HCT116 (cell line): ENCODE data around the gene SMG6. TPM values are rescaled to one million over a fixed set of nuclear protein-coding genes. Genes with fewer than 3 reads are reported as not detected.

Experiments
- ATAC-seq: fragments of 200-7000 bp; cut with Tn5 transposase; 2 replicates; pipeline ENCODE4 v1.9.1; 2020; ENCODE audit warnings: mild to moderate bottlenecking, moderate library complexity
- BruUV-seq: library from RNA; stranded (reverse); fragments of 400-500 nt; replicated peaks from 2 replicates; lab custom pipeline; 2021; lab: Mats Ljungman, UMichigan
- CTCF ChIA-PET: fragments of 300-600 bp; sonication (Branson Sonifier 250); formaldehyde crosslinking; loops from one replicate; lab custom pipeline; 2021; ENCODE audit warnings: antibody characterized with exemption; lab: Charles Lee
- POLR2A ChIA-PET: fragments of 300-600, 350-600 bp; sonication (Branson Sonifier 250); formaldehyde crosslinking; loops from one replicate; lab custom pipeline; 2021; ENCODE audit warnings: antibody characterized with exemption; lab: Charles Lee
- RAD21 ChIA-PET, 2 experiments: fragments of 300-600 bp; sonication (Branson Sonifier 250); formaldehyde crosslinking; loops; one replicate each; lab custom pipeline; 2023; ENCODE audit warnings: low total read pairs in 2 of 2; ENCODE audit not compliant: uncharacterized antibody in 2 of 2, unreplicated experiment in 2 of 2, low non-redundant PET in 1 of 2; lab: Charles Lee
- DNase-seq: peaks from one replicate; pipeline ENCODE4 v3.0.0-alpha.2; 2010; ENCODE audit warnings: low read depth, low spot score
- H2AFZ ChIP-seq: fragments of 200-600 bp; shearing (Covaris generic), sonication (generic); 2 replicates; pipeline ENCODE4 v1.6.1; 2017; ENCODE audit warnings: low read depth, mixed run types, mixed read lengths, antibody characterized with exemption, low read length; ENCODE audit not compliant: poor library complexity, severe bottlenecking
- H3K27ac ChIP-seq: 2 replicates; pipeline ENCODE4 v1.5.1; 2012; ENCODE audit warnings: low read depth, low read length
- H3K27me3 ChIP-seq: fragments of 200-600 bp; sonication (generic); 2 replicates; pipeline ENCODE4 v1.6.1; 2016; ENCODE audit warnings: mixed run types, low read length, mixed read lengths; ENCODE audit not compliant: insufficient read depth
- H3K36me3 ChIP-seq, 2 experiments: fragments of 200-500 bp in 1 of 2; fragments of 200-600 bp in 1 of 2; sonication (Bioruptor generic) in 1 of 2; sonication (generic) in 1 of 2; 2 replicates each; pipeline versions ENCODE4 v1.5.1 to v1.6.1; 2014 to 2016; ENCODE audit warnings: low read length in 2 of 2, inconsistent platforms in 1 of 2, mixed read lengths in 1 of 2, mixed run types in 1 of 2; ENCODE audit not compliant: insufficient read depth in 2 of 2, control insufficient read depth in 1 of 2
- H3K4me1 ChIP-seq, 2 experiments: fragments of 200-600 bp in 1 of 2; sonication (generic) in 1 of 2; 2 replicates each; pipeline versions ENCODE4 v1.5.1 to v1.6.1; 2012 to 2017; ENCODE audit warnings: low read length in 2 of 2, inconsistent platforms in 1 of 2, mild to moderate bottlenecking in 1 of 2, mixed read lengths in 1 of 2, mixed run types in 1 of 2, moderate library complexity in 1 of 2; ENCODE audit not compliant: insufficient read depth in 2 of 2, control insufficient read depth in 1 of 2
- H3K4me2 ChIP-seq: fragments of 200-600 bp; sonication (generic); 2 replicates; pipeline ENCODE4 v1.6.1; 2017; ENCODE audit warnings: mixed run types, low read length, mixed read lengths
- H3K4me3 ChIP-seq, 2 experiments: fragments of 200-600 bp in 1 of 2; sonication (generic) in 1 of 2; replicated peaks in 1 of 2; 2 replicates each; pipeline ENCODE4 v1.5.1; 2011 to 2016; ENCODE audit warnings: low read length in 2 of 2, control low read depth in 1 of 2, low read depth in 1 of 2, mild to moderate bottlenecking in 1 of 2, mixed read lengths in 1 of 2, mixed run types in 1 of 2
- H3K79me2 ChIP-seq: fragments of 200-600 bp; sonication (generic); 2 replicates; pipeline ENCODE4 v1.6.1; 2017; ENCODE audit warnings: mild to moderate bottlenecking, mixed run types, low read length, moderate library complexity, mixed read lengths; ENCODE audit not compliant: insufficient read depth
- H3K9ac ChIP-seq: fragments of 200-600 bp; sonication (generic); 2 replicates; pipeline ENCODE4 v1.6.1; 2016; ENCODE audit warnings: low read length, mixed read lengths
- H3K9me2 ChIP-seq: fragments of 200-600 bp; sonication (generic), shearing (Covaris generic); 2 replicates; pipeline ENCODE4 v1.6.1; 2017; ENCODE audit warnings: mixed run types, mild to moderate bottlenecking, moderate library complexity; ENCODE audit not compliant: insufficient read depth
- H3K9me3 ChIP-seq, 2 experiments: fragments of 200-500 bp in 1 of 2; fragments of 200-600 bp in 1 of 2; sonication (Bioruptor generic) in 1 of 2; sonication (generic) in 1 of 2; 2 replicates each; pipeline ENCODE4 v1.6.1; 2014 to 2017; ENCODE audit warnings: low read length in 2 of 2, mixed read lengths in 2 of 2, inconsistent platforms in 1 of 2, low read depth in 1 of 2, mild to moderate bottlenecking in 1 of 2, mixed run types in 1 of 2, moderate library complexity in 1 of 2; ENCODE audit not compliant: control insufficient read depth in 1 of 2, insufficient read depth in 1 of 2
- H4K20me1 ChIP-seq: fragments of 200-600 bp; sonication (generic), shearing (Covaris generic); 2 replicates; pipeline ENCODE4 v1.6.1; 2017; ENCODE audit warnings: mixed run types, mild to moderate bottlenecking, moderate library complexity; ENCODE audit not compliant: insufficient read depth
- FOSL1 ChIP-seq: IDR thresholded peaks from 2 replicates; pipeline ENCODE4 v1.6.1; 2012; ENCODE audit warnings: low read depth
- POLR2AphosphoS5 ChIP-seq: IDR thresholded peaks from 2 replicates; pipeline ENCODE4 v1.6.1; 2011; ENCODE audit warnings: mild to moderate bottlenecking, low read depth, low read length, moderate library complexity
- RAD21 ChIP-seq: IDR thresholded peaks from 2 replicates; pipeline ENCODE4 v1.6.1; 2012; ENCODE audit warnings: low read depth, mild to moderate bottlenecking
- SIN3A ChIP-seq: IDR thresholded peaks from 2 replicates; pipeline ENCODE4 v1.6.1; 2012; ENCODE audit warnings: low read depth
- SP1 ChIP-seq: IDR thresholded peaks from 2 replicates; pipeline ENCODE4 v1.6.1; 2012; ENCODE audit warnings: low read depth
- SRF ChIP-seq: IDR thresholded peaks from 2 replicates; pipeline ENCODE4 v1.6.1; 2012; ENCODE audit warnings: low read depth
- TCF7L2 ChIP-seq: IDR thresholded peaks from 2 replicates; pipeline ENCODE4 v1.7.0; 2011; ENCODE audit warnings: borderline replicate concordance, inconsistent platforms; ENCODE audit not compliant: insufficient read depth, insufficient read length; ENCODE audit errors: extremely low read depth
- ZFX ChIP-seq: fragments of 450-650 bp; IDR thresholded peaks from 2 replicates; pipeline ENCODE4 v1.6.1; 2017
- intact Hi-C: fragments of 100-400 bp; cut with micrococcal nuclease; formaldehyde crosslinking; loops from 2 replicates; pipeline ENCODE4 v1.10.0; 2022
- total RNA-seq: library from RNA; stranded (reverse); gene quantifications from one replicate; pipeline ENCODE4 v1.2.1, GENCODE V29; 2021; ENCODE audit not compliant: unreplicated experiment
- TF ChIP-seq, protein P1 (sequence below): IDR thresholded peaks from 2 replicates; pipeline ENCODE4 v1.6.1; 2012; ENCODE audit warnings: low read depth
- TF ChIP-seq, protein P2 (sequence below): IDR thresholded peaks from 2 replicates; pipeline ENCODE4 v1.6.1; 2011; ENCODE audit warnings: mild to moderate bottlenecking, low read length, moderate library complexity; ENCODE audit not compliant: insufficient replicate concordance; ENCODE audit errors: extremely low read depth
- TF ChIP-seq, protein P3 (sequence below): IDR thresholded peaks from 2 replicates; pipeline ENCODE4 v1.6.1; 2012
- TF ChIP-seq, protein P4 (sequence below), 3 experiments: fragments of 200-600 bp in 1 of 3; sonication (generic) in 1 of 3; IDR thresholded peaks in 2 of 3; conservative IDR thresholded peaks in 1 of 3; 2 replicates each; pipeline ENCODE4 v1.5.1; 2012 to 2017; ENCODE audit warnings: low read depth in 2 of 3, low read length in 2 of 3, antibody characterized with exemption in 1 of 3, borderline replicate concordance in 1 of 3, control low read depth in 1 of 3, mild to moderate bottlenecking in 1 of 3, mixed read lengths in 1 of 3, mixed run types in 1 of 3, moderate library complexity in 1 of 3; ENCODE audit not compliant: insufficient read depth in 1 of 3

Gene SMG6
- total RNA-seq, 1 experiment from 2014 or later, result 23.1 TPM

DNA sequence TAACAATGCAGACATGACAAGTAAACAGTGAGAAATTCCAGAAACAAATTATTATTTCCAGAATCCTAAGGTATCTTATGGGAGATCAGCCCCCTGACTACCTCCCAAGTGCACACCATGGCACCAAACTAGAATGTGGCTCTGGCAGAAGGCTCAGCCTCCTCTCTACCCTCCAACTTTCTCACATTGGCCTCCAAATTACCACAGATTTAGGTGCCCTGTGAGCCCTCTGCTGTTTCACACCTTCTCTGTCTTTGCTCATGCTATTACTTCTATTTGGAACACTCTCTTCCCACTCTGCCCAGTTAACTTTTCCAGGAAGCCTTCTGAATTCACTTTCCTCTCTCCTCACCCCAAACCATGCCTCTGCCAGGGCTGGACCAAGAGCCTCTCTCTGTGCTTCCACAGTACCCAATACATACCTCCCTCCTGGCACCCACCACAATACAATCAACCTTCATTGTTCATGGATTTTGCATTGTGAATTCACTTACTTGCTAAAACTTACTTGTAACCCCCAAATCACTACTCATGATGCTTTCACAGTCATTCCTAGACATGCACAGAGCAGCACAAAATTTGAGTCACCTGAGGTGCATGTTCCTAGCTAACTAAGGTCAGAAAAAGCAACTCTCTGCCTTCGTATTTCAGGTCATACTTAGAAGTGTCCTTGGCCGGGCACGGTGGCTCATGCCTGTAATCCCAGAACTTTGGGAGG, 31.4 kb downstream of the SMG6 start:
- Histone ChIP-seq H3K4me2 (no peak overlapping the region), H3K4me3 (no peak overlapping the region), H2AFZ (no peak overlapping the region), H3K9ac (no peak overlapping the region), H3K79me2 (no peaks in the 10 kb centered on the region), H3K9me2 (no peaks in the 10 kb centered on the region), H3K36me3 (no peaks in the 10 kb centered on the region), H3K27ac (no peak overlapping the region), H3K4me1 (no peaks in the 10 kb centered on the region), H3K27me3 (no peaks in the 10 kb centered on the region), H3K9me3 (no peaks in the 10 kb centered on the region), H4K20me1 (no peaks in the 10 kb centered on the region)
- TF ChIP-seq, protein P1, sequence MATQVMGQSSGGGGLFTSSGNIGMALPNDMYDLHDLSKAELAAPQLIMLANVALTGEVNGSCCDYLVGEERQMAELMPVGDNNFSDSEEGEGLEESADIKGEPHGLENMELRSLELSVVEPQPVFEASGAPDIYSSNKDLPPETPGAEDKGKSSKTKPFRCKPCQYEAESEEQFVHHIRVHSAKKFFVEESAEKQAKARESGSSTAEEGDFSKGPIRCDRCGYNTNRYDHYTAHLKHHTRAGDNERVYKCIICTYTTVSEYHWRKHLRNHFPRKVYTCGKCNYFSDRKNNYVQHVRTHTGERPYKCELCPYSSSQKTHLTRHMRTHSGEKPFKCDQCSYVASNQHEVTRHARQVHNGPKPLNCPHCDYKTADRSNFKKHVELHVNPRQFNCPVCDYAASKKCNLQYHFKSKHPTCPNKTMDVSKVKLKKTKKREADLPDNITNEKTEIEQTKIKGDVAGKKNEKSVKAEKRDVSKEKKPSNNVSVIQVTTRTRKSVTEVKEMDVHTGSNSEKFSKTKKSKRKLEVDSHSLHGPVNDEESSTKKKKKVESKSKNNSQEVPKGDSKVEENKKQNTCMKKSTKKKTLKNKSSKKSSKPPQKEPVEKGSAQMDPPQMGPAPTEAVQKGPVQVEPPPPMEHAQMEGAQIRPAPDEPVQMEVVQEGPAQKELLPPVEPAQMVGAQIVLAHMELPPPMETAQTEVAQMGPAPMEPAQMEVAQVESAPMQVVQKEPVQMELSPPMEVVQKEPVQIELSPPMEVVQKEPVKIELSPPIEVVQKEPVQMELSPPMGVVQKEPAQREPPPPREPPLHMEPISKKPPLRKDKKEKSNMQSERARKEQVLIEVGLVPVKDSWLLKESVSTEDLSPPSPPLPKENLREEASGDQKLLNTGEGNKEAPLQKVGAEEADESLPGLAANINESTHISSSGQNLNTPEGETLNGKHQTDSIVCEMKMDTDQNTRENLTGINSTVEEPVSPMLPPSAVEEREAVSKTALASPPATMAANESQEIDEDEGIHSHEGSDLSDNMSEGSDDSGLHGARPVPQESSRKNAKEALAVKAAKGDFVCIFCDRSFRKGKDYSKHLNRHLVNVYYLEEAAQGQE, result no peak
- TF ChIP-seq, protein P2, sequence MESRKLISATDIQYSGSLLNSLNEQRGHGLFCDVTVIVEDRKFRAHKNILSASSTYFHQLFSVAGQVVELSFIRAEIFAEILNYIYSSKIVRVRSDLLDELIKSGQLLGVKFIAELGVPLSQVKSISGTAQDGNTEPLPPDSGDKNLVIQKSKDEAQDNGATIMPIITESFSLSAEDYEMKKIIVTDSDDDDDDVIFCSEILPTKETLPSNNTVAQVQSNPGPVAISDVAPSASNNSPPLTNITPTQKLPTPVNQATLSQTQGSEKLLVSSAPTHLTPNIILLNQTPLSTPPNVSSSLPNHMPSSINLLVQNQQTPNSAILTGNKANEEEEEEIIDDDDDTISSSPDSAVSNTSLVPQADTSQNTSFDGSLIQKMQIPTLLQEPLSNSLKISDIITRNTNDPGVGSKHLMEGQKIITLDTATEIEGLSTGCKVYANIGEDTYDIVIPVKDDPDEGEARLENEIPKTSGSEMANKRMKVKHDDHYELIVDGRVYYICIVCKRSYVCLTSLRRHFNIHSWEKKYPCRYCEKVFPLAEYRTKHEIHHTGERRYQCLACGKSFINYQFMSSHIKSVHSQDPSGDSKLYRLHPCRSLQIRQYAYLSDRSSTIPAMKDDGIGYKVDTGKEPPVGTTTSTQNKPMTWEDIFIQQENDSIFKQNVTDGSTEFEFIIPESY, result no peak
- TF ChIP-seq SIN3A, result no peak
- no peak for TF ChIP-seq TCF7L2
- TF ChIP-seq FOSL1, result no peak
- no peak for TF ChIP-seq SP1
- TF ChIP-seq, protein P3, sequence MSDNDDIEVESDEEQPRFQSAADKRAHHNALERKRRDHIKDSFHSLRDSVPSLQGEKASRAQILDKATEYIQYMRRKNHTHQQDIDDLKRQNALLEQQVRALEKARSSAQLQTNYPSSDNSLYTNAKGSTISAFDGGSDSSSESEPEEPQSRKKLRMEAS, result no peak
- TF ChIP-seq SRF, result no peak
- TF ChIP-seq, protein P4, sequence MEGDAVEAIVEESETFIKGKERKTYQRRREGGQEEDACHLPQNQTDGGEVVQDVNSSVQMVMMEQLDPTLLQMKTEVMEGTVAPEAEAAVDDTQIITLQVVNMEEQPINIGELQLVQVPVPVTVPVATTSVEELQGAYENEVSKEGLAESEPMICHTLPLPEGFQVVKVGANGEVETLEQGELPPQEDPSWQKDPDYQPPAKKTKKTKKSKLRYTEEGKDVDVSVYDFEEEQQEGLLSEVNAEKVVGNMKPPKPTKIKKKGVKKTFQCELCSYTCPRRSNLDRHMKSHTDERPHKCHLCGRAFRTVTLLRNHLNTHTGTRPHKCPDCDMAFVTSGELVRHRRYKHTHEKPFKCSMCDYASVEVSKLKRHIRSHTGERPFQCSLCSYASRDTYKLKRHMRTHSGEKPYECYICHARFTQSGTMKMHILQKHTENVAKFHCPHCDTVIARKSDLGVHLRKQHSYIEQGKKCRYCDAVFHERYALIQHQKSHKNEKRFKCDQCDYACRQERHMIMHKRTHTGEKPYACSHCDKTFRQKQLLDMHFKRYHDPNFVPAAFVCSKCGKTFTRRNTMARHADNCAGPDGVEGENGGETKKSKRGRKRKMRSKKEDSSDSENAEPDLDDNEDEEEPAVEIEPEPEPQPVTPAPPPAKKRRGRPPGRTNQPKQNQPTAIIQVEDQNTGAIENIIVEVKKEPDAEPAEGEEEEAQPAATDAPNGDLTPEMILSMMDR (IDR thresholded peaks at IDR 0.05 in 2 of 3, conservative IDR thresholded peaks at IDR 0.05 in 1 of 3; ENCODE audit: borderline replicate concordance in 1 of 3, insufficient read depth in 1 of 3, low read depth in 2 of 3, low read length in 2 of 3), result no peak
- TF ChIP-seq ZFX, result no peak
- TF ChIP-seq RAD21, result no peak
- TF ChIP-seq POLR2AphosphoS5, result no peak
- BruUV-seq, result no TSS peak
- ATAC-seq, result no peak
- intact Hi-C loops, result no loop called here
- ChIA-PET RAD21 (no interaction called here), CTCF (no interaction called here), POLR2A (no interaction called here)
- no peak for DNase-seq
